T-helper 1 cell treated with Interleukin-12 subunit alpha and Interleukin-12 subunit beta and Interleukin-4 antibody, amounts not matched to agents 30 ng/mL and 1 ng/mL, for 36 hours (primary cell): Measurements from ENCODE around the gene TBPL2. TPM values are rescaled to one million over a fixed set of nuclear protein-coding genes. Genes with fewer than 3 reads are reported as not detected.
"Not testable (repeated sequence)": the region's sequence is repeated elsewhere in the genome, so short reads cannot be mapped to it uniquely, and the experiment has no call there.

Source experiments
- intact Hi-C: fragments of 100-400 bp; cut with micrococcal nuclease; formaldehyde crosslinking; loops from one replicate; pipeline ENCODE4 v1.15.1; 2024
- total RNA-seq: library from RNA; stranded (reverse); gene quantifications from 2 replicates; pipeline ENCODE4 v1.2.3, GENCODE V29; 2022

The TBPL2 gene
- not detected in 2 replicates for total RNA-seq

DNA sequence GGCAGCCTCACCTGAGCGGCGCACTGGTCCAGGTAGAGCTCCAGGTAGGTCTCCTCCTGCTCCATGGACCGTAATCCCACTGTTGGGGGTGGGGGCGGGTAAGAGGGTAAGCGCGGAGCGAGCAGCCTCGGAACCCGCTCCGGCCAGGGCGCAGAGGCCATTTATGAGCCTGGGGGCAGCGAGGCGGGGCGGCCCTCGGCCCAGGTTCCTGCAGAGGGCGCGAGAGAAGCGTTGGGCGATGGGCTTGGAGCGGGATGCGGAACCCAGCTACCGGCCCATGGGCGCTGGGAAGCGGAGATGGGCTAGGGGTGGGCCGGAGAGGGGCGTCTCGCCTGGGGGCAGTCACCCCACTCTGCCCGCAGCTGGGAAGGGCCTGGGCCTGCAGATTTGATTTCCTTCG lies at the start of gene TBPL2:
Gene TBPL2 (minus strand): TSS at position 232 of the 400 bp plus-strand sequence. CDS start 167 bp downstream, at position 65.
- intact Hi-C loops = loop anchor here (10.0 kb wide), 1 partner anchor 234 kb away; no protein-coding TSS in a partner anchor

- intact Hi-C loops = no loop called here
These were observed 47.8 kb upstream of the TBPL2 start for GRCh38 chr14:55488204-55488603.

GRCh38 chr14:55482936-55483605 lies 42.7 kb upstream of the TBPL2 start:
- intact Hi-C loops = no loop called here

DNA sequence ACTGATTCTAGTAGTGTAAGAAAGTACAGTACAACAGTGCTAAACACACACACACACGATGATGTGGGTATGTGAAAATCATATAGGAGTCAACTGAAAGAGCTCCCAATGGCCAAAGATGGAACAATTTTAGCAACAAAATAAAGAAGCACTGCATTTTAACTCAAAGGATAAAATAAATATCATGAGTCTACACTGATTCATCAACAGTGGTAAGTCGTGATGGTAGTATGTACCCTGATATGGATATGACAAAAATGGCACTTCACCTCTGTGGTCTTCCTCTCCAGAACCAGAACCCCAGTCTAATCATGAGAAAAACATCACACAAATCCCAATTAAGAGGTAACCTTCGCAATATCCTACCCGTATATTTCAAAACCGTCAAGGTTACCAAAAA lies 41.4 kb upstream of the TBPL2 start:
- intact Hi-C loops = no loop called here

DNA sequence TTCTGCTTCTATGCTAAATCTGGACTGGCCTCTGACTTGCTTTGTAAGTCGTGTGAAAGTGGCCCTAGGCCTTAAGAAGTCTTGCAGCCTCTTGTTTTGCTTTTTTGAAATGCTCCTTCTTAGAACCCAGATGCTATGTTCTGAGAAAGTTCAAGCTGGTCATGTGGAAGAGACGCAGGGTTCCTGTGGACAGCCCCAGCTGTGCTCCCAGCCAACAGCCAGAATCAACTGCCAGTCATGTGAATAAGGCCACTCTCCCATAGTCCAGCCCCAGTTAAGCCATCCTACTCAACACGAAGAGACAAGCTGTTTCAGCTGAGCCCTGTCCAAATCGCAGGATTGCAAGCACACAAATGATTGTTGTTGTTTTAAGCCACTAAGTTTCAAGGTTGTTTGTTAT lies 37.3 kb upstream of the TBPL2 start:
- intact Hi-C loops = no loop called here

GRCh38 chr14:55476448-55476847 lies 36.0 kb upstream of the TBPL2 start:
- intact Hi-C loops = not testable (repeated sequence)

- intact Hi-C loops = no loop called here
These were observed 33.4 kb upstream of the TBPL2 start for GRCh38 chr14:55473786-55474185.

DNA sequence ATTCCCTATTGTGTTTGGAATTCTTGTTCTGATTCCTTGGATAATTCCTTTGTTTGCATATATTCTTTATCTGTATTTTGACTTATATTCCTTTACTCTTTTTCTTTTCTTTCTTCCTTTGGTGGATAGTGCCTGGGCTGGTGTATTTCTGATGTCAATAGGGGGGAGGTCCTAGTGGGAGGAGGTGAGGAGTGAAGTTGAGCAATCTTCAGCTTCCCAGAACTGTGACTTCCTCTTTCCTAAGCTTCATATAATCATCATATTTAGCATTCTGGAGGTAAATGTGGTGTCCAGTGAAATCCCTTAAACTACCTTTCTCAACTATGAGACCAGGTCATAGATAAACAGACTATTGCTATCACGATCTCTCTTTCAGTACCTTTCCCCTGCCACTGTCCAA lies 29.6 kb upstream of the TBPL2 start:
- intact Hi-C loops = no loop called here

- intact Hi-C loops = no loop called here
These were observed 26.9 kb upstream of the TBPL2 start for GRCh38 chr14:55467307-55467706.

DNA sequence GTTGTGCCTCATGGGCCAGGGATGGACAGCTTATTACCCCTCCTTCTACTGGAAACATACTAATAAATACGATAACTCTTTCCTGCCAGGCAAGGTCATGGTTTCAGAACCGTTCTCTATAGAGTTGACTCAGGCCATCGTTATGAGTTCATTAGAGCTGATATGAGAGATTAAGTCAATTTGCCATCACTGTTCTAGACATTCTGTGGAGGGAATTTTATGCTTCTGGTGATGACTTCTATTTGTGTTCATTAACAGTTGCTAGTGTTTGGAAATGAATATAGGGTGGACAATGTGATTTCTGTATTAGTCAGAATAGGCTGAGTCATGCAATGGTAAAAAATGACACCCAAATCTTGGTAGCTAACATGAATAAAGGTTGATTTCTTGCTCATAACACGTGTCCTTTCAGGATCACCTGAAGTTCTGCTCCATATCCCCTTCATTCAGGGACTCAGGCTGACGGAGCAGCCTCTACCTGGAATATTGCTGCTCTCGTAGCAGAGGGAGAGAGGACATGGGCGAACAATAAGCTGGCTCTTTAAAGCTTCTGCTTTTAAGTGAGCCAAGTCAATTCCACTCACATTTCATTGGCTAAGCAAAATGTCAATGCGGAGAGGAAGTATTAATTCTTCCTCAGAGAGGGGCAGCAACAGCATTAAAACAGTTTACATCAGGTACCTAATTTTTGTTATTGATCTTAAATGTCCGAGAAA lies 18.5 kb upstream of the TBPL2 start:
- intact Hi-C loops = no loop called here

GRCh38 chr14:55457496-55457895 lies 17.1 kb upstream of the TBPL2 start:
- intact Hi-C loops = no loop called here

GRCh38 chr14:55456411-55456810 lies 16.0 kb upstream of the TBPL2 start:
- intact Hi-C loops = not testable (repeated sequence)

DNA sequence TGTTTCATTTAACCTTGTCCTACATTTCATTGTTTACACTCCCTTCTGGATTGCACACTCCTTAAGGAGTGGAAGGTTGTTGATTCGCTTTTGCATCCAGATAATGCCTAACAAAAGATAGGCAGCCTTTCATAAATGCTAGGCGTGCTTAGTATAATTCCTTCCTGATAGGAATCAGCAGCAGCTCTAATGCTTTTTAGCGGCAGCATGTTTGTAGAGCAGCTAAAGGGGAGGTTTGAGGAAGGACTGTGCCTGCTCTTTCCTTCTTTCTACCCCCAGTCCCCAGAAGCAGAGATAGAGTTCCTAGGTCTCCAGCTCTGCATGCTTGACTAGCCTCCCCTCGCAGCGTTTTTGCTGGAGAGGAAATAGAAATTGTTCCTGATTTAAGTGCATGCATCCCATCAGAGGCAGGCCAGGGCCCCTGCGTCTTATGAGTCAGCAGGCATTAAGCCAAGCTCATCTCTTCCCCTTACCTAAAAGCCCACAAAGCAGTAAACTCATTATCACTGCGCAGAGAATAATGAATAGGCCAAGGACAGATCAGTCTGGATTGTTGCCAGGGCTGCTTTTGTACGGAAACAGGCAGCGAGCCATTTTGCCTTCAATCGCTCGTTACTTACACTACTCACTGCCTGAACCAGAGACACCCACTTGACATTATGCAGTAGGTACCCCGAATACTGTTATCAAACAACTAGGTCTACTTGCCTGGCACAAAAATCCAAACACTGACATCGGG lies 14.0 kb upstream of the TBPL2 start:
- intact Hi-C loops = no loop called here

GRCh38 chr14:55451950-55452349 lies 11.5 kb upstream of the TBPL2 start:
- intact Hi-C loops = no loop called here

GRCh38 chr14:55451398-55451797 lies 11.0 kb upstream of the TBPL2 start:
- intact Hi-C loops = no loop called here

DNA sequence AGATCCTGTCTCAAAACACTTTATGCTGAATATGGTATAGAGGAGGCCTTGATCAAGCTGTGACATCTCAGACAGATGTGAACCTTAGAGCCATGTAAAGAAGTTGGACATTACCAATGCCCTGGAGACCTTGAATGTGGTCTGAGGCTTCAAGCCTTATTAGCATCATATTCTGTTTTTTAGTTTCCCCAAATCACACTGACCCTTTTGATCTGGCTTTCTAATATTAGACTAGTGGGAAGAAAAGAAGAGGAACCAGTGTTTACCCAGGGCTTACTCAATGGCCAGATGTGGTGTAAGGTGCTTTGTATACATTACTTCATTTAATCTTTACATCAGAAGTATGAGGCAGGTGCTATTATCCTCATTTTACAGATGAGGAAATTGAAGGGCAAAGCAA lies 10.6 kb upstream of the TBPL2 start:
- intact Hi-C loops = no loop called here

DNA sequence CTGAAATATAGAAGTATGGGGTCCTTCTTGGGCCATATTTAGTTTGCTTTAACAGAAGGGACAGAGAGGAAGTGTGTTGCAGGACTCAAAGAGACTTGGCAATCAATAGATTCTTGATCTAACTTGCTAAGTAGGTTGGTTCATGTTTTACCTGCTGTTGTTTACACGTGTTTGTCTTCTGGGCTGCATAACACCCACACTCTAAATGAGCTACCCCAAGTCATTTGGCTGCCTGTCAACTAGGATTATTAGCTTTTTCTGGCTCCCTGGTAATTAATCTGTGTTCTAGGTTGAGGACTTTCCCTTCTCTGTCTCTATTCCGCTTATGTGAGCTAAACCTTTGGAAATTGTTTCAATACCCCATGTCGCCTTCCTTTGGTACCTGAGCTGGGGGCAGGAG lies 10.1 kb upstream of the TBPL2 start:
- intact Hi-C loops = no loop called here

DNA sequence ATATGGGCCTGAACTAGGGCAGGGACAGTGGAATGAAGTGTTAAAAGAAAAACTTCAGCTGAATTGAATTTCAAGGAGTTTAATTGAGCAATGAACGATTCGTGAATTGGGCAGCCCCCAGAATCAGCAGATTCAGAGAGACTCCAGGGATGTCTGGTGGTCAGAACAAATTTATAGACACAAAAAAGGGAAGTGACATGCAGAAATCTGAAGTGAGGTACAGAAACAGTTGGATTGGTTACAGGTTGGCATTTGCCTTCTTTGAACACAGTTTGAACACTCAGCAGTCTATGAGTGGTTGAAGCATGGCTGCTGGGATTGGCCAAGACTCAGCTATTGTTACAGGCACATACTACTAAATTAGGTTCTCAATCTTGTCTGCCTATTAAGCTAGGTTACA lies 9.7 kb upstream of the TBPL2 start:
- intact Hi-C loops = no loop called here

DNA sequence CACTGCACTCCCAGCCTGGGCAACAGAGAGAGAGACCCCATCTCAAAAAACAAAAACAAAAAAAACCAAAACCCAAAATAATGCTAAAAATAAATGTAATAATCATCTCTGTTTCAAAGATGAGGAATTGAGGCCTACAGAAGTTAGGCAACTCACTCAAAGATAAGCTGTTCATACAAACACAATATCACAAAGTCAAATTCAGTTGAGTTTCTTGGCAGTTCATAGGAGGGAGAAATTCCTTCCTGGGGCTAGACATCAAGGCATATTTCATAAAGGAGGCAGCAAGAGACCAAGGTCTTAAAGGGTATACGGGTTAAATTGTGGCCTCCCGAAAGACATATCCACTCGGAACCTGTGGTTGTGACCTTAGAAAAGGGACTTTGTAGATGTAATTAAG lies 8.7 kb upstream of the TBPL2 start:
- intact Hi-C loops = loop anchor here (5.0 to 10.0 kb wide), 3 partner anchors 133 to 1868 kb away; partner anchors contain the start of gene KTN1

DNA sequence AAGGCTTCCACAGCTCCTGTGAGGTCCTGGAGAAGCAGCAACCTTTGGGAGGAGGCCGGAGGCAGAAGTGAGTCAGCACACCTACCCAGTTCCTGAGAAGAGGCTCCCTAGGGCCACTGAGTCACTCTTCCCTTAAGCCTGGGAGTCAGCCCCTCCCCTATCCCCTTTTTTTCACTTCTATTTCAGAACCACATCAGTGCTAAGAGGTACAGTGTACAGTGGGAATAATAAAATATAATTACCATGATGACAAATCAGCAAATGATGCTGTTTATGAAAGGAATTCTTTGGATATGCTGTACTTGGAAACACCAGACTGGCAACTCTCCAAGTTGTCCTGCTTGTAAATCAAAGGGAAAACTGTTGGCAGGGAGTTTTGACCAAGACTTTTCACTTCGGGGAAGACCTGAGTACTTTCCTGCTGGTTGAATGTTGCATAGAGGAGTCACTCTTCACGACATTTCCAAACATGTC lies 7.8 kb upstream of the TBPL2 start:
- intact Hi-C loops = loop anchor here (5.0 to 10.0 kb wide), 3 partner anchors 134 to 1869 kb away; partner anchors contain the start of gene KTN1

DNA sequence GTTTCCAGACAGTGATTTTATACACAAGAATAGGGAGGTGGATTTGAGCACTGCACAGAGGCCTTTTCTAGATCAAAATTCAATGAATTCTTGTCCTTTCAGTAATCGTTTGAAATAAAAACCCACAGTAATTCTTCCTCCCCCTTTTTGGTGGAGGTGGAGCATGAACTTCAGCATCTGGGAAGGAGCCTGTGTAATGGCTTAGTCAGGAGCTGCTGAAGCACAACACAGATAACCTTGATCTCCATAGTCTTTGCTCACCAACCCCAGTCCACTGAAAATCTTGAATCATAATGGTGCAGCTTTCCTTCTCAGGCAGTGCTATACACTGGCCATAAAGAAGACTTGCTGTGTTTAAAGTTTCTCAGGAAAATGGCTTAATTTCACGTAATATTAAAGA lies 6.4 kb upstream of the TBPL2 start:
- intact Hi-C loops = loop anchor here (1.0 to 10.0 kb wide), 5 partner anchors 135 to 1870 kb away; partner anchors contain the start of gene KTN1
